DMS153 (cell line): ENCODE measurements around the gene ORC3.
A peak's percentile ranks its signal among the peaks of the same experiment; 100 is the strongest.
"Not testable (repeated sequence)": the region's sequence is repeated elsewhere in the genome, so short reads cannot be mapped to it uniquely, and the experiment has no call there.

ENCODE experiments used
- DNase-seq: peaks from one replicate; lab custom pipeline; 2025; lab: John Stamatoyannopoulos, UW

The ORC3 gene

GRCh38 chr6:87697581-87698546 lies 107.9 kb downstream of the ORC3 start:
- peak; percentile 36 for DNase-seq

GRCh38 chr6:87698547-87699006 lies 108.6 kb downstream of the ORC3 start:
- DNase-seq = no peak

- DNase-seq = no peak
These were observed 109.6 kb downstream of the ORC3 start for GRCh38 chr6:87699576-87699975.

- peak; percentile 60 for DNase-seq
These were observed 110.7 kb downstream of the ORC3 start for GRCh38 chr6:87700397-87701343.

GRCh38 chr6:87701344-87701675 lies 111.4 kb downstream of the ORC3 start:
- DNase-seq = no peak

GRCh38 chr6:87701676-87702588 lies 112.0 kb downstream of the ORC3 start, which contains the start of gene AKIRIN2:
Gene AKIRIN2 (minus strand): TSS chr6:87702233. CDS start chr6:87701684, 549 bp downstream.
- DNase-seq = peak; percentile 99

- peak; percentile 59 for DNase-seq
These were observed 112.6 kb downstream of the ORC3 start for GRCh38 chr6:87702589-87702945.

- not testable (repeated sequence) for DNase-seq
These were observed 113.1 kb downstream of the ORC3 start for GRCh38 chr6:87703039-87703438.

GRCh38 chr6:87705070-87705691 lies 115.2 kb downstream of the ORC3 start:
- no peak for DNase-seq

GRCh38 chr6:87706187-87706966 lies 116.4 kb downstream of the ORC3 start:
- DNase-seq = no peak

GRCh38 chr6:87708581-87709427 lies 118.9 kb downstream of the ORC3 start:
- DNase-seq = not testable (repeated sequence)

- no peak for DNase-seq
These were observed 120.2 kb downstream of the ORC3 start for GRCh38 chr6:87710090-87710489.

- not testable (repeated sequence) for DNase-seq
These were observed 122.8 kb downstream of the ORC3 start for GRCh38 chr6:87712713-87713112.

GRCh38 chr6:87714093-87714842 lies 124.3 kb downstream of the ORC3 start:
- no peak for DNase-seq
